ENCODE measurements around the gene ATXN1.

The ATXN1 gene

DNA sequence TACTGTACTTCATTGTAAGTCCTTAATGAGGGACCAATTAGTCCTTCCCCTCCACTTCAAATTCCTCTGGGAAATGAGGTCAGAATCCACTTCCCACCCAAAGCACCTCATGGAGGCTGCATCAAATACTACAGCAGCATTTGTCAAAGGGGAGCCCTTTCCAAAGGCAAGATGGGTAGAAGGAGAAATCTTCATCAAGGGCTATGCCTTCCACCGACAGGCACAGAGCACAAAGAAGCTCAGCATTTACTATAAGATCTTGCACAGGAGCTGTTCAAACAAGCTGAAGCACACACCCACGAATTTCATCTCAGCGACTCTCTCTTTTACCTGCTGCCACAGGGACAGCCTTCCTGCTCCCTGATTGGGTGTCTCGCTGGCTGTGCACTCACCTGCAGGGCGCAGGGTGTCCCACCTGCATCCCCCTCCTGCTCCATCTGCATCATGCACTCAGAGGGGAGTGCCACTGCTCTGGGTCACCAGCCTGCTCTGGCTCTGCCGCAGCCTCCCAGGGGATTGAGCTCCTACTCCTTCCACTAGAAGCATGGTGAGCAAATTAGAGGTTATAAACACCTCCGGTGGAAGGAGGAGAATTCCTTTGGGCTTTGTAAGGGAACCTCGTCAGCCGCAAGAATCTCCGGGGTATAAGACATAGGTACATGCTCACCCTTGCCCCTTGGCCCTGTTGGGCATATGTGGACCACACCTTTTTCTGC lies 164.5 kb downstream of the ATXN1 start:
- DNase-seq: no peak

DNA sequence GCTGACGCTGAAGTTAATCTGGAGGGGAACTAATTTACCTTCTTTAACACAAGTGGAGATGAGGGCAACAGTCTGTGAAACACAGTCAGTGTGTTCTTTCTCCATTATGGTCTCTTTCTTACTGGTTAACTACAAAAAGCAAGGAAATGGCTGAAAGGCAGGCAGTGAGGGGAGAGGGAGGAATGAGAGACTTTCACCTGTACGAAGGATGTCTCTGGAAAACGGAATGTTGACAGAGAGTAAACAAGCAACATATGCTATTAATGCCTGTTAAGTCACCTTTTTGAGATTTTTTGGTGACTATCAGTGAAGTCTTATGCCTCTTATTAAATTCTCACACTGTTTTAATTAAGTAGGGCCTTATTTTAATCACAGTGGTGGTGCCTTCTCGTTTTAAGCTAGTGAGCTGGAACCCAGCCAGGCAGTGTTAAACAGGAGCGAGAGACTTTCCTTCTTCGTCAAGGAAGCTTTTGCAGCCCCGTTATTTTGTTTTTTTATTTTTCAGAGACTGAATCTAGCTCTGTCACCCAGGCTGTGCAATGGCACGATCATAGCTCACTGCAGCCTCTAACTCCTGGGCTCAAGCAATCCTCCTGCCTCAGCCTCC lies 165.6 kb downstream of the ATXN1 start:
- DNase-seq: no peak

DNA sequence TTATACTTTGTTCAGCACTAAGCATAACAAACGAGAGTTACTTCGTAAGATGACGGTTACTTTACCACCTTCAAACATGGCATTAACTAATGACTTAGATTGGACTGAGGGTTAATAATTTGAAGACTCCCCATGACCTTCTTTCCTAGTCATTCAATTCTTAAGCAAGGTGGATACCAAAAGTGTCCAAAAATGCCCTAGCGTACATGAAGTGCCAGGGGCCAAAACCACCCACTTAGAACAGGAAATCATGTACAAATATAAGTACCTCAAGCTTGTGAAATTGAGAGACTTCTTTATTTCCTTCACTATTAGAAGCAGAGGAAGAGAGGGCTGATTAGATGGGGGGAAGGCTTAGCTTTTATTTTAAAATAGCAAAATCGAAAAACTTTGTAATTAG lies 166.4 kb downstream of the ATXN1 start:
- no peak for DNase-seq

DNA sequence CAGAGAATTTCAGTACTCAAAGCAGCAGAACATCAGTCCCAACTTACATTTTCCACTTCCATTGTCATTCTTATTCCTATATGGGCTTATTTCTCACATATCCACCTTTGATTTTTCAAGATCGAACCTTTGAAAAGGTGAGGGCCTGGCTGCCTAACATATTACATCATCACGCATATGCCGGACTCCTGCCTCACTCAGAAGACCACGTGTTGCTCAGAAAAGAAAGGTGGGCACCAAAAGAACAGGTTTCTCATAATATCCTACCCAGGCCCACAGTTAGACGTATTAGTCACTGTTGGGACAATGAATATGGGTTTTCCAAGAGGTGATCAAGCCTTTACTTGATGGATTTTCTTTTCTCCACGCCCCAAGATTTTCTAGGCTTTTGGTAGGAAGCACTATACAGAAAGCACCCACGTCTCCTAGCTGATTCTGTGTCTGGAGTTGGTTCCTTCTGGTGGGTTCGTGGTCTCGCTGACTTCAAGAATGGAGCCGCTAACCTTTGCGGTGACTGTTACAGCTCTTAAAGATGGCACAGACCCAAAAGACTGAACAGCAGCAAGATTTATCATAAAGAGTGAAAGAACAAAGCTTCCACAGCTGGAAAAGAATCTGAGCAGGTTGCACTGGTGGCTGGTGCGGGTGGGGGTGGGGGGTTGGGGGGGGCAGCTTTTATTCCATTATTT lies 168.9 kb downstream of the ATXN1 start:
- no peak for DNase-seq

DNA sequence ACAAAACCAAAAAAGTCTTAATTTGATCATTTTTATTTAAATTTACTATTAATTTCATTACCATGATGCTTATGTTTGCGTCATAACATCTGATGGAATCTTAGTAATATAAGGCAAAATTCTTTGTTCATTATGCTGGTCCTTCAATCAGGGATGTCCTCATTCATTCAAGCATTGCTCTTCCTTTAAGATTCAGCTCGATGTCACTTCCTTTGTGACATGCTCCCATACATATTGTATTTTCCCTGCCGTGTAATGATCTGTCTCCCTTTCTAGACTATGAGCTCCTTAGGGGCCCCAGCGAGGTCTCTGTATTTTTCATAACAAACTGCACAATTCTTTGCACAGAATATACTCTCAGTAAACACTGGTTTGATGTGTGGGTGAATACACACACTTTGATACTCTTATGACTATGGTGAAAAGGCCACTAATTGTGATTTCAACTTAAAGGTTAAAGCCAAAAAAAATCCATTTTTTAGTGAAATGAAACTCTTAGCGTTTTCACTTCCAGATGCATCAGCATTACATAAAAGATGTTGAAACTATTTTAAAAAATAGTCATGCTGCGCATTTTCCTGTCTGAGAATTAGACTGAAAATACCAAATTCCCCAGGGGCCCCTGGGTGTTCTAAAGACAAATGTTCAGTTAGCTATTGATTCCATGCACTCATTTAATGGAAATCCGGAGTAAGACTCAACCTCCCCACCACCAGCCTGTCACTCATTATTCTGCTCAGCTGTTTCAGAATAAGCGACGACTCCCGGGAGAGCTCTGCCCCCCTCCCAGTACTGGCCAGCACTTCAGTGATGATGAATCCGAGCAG lies 169.7 kb downstream of the ATXN1 start:
- DNase-seq: no peak

DNA sequence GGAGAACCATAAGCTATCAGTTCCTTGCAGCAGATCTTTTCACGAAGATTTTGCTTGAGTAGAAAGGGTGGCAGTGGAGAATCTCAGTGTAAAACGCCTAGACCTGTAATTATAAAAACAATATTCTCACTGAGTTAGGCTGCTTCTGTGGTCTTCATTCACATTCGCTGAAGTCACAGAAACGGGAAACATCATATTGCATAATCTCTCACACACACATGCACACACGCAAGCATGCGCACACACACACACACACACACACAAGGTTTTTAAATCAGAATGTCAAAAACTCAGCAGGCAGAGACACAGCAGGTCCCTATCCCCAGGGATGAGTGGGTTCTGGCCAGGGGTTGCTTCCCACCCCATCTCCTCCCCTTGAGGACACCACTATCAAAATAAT lies 175.5 kb downstream of the ATXN1 start:
- no peak for DNase-seq

DNA sequence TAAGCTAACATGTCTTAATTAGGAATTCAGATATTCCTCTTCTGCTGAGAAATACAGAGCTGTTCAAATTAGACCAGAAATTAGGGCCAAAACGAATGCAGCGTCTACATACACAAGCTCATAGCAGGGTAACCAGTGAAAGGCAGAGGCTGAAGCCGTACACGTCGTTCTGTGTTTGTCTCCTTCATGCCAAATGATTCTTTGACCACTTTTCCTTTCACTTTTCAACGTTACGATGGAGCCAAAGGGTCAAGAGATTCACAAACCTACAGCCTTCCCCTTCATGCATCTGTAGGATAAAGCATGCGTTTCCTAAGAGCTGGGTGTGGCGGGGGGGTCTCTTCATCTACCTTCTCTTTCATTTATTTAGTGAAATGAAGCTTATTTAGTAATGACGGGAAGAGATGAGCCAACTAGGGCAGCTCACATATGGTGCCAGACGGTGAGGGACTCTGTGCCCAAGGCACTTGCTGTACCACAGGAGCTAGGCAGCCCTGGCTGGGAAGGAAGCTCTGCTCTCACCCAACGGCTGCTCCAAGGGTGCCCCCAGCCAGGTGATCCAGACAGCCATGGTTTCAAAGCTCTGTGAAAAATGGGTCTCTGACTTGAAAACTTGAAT lies 178.0 kb downstream of the ATXN1 start:
- no peak for DNase-seq

DNA sequence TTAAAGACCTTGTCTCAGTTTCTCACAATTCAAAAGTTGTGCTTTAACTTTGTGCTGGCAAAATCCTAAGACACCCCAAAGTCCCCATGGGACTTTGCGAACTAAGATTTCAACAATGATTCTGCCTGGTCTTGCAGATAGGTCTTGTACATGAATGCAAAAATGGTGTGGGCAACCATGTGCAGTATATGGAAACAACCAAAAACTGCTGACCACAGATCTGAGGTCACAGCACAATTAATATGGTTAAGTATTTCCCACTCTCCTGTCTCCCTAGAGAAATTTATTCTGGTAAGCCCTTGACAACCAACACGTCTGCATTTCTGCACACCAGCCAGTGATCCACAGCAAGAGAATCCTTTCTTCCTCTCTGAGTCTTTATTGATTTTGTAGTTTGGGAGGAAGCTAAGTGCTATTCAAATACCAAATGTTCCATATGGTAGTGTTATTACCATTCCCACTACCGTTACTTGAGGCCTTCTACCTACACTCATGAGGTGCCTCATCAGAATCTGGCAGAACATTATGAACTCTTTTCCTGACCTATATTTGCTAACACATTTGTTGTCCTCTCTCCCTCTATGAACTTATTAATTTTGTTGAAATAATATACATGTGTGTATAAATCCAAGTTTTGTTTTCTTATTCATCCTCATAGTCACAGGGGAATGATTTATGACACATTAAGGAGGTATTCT lies 178.7 kb downstream of the ATXN1 start:
- no peak for DNase-seq

DNA sequence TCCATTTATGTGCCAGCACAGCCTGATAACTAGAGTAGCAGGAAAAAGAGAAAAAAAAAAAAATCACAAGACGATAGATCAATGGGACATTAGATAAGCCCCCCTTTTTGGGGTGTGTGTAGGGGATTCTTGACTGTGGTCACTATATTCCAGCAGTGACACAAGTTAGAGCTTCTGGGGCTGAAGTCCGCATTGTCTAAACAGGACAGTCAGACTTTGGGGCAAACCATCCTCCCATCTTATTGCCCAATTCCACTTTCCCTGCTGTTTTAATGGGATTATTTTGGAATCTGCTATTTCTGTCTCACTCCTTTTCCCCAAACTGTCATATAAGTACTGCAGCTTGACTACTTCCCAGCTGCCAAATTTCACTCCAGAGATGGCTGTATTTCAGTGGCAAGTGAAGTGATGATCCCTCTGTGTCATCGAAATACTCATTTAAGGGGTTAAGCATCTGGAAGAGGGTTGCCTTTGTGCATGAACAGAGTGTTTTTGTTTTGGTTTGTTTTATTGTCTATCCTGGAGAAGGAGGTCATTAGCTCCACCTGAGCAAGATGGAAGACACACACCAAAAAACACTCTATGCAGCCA lies 182.5 kb downstream of the ATXN1 start:
- DNase-seq: no peak

DNA sequence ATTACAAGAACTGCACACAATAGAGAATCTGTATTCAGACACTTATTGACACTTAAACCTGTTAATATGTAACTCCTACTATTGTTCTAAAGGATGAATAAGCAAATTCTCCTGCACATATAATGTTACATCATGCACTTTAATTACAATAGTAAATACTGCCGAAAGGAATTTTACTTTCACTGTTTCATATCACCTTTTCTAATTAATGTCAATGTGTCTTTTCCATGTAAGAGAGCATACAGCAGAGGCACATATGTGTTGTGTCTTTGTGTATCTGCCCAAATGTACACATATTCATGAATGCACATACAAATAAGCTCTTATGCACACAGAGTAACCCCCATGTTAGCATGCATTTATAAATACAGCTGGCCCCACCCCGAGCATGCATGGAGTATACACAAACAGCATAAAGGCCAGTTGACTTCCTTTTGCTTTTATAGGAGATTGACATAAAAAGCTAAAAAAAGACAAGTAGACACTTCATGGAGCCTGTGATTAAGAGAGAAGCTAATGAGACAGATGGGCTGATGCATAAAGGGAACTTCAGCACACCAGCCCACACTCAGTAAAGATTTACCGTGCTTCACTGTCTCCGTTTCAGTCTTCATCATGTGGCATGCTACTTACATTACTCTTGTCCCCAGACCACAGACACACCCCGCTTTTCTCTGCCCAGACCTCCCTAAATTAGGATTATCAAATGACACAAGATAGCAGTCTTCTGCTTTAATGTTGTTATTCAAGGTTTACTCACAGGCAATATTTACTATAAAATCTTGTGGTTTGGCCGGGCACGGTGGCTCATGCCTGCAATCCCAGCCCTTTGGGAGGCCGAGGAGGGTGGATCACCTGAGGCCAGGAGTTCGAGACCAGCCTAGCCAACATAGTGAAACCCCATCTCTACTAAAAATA lies 184.6 kb downstream of the ATXN1 start:
- DNase-seq: no peak

DNA sequence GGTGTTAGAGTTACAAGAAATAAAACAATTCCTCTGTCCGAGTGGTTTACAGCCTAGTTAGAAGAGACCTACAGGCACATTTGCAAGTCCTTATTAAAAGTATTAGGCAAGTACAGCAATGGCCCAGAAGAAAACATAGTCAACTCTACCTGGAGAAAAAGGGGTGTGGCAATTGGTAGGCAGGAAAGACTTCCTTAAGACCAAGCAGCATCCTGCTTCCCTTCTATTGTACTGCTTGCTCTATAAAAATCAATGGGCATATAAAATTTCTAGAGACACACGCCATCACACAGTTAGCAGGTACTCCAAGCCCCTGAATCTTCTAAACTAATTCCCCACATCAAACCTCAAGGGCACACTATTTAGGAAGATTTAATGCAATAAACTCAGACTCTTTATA lies 185.6 kb downstream of the ATXN1 start:
- no peak for DNase-seq

DNA sequence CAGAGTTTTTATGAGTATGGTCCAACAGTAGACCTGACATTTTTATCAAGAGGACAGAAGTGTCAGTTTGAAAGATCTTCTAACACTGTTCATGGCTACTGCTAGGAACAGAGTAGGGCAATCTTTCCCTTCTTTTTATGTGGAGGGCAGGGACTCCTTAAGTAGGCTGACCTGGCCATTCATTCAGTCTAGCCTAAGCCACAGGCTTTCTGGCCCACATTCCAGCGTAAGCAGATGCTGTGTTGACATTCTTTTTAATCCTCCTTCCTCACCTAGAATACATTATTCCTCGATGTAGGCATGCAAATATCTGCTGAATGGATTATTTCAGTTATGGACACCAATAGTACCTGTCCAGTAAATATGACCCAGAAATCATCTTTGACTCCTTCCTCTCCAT lies 188.3 kb downstream of the ATXN1 start:
- DNase-seq: no peak

DNA sequence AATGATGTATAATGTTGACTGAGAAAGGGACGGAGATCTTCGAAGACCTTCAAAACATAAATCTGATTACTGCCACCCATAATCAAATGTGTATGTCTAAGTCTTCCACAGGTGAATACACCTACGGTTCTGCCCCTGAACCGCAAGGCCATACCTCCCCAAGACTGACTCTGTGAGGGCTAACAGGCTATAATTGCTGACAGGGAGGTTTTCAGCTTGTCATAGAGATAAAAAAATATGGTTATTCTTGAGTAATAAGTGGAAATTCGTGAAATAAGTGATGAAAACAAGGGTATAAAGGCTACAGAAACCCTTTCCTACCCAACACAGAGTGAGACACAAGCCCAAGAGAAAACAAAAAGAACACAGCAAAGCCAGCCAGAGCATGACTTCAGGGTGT lies 188.9 kb downstream of the ATXN1 start:
- DNase-seq: no peak

DNA sequence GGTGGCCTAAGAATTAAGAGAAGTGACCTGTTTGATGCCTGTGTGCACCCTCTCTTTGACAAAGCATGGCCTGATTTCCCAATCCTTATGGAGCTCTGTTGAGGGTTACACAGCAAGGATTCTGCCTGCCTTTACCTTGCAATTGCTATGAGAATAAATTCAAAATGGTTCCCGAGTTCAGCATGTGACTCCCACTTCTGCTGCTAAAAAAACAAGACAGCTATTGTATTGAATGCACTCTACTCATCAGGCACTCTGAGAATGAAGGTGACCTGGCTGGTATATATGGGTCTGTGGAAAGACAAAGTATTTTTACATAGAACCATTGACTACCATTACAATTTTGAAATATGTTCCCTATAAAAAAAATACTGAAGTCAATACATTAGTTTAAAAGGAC lies 190.3 kb downstream of the ATXN1 start:
- DNase-seq: no peak

DNA sequence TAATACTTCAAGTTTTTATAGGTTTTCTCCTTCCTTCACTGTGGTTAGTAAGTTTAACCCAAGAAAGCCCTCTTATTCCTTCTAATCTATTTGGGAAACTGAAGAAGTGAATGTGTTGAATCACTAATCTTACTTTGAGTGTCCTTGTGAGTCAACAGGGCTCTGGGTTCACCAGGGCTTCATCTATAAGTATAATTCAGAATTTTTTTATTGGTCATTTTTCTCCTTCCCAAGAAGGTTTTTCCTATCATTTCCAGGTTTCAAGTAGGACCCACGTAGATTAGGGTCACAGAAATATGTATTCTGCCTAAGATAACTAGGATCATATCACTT lies 191.1 kb downstream of the ATXN1 start:
- DNase-seq: no peak

DNA sequence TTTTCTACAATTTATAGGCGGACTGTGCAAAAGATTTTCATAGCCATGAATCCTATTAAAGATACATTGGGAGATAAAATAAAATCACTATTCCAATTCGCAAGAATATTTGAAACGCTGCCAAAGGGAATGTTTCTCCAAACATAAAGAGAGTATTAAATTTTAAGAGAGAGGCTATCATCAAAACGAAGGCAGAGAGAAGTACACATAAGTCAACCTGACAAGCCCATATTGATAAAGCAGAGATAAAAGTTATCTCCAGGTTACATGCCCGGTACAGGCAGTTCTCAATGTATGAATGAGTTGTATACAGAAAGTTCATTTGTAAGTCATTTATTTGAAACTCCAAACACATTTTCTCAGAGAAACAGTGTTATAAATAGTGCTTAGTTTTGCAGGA lies 193.1 kb downstream of the ATXN1 start:
- DNase-seq: no peak

DNA sequence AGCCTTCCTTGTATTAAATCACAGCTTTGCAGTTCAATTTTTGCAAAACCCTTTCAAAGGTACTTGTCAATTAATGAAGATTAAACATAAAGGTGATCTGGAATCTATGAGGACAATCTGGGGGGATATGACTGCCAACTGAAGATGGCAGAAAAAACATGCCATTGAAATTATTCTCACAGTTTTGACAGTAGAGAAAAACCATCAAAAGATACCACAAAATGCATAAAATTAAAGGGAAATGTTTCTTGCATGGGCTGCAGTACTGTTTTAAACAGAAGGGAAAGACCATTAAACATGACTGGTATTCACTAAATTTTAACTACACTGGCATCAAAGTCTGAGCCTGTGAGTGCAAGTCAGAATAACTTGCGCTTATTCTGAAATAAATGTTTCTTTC lies 194.2 kb downstream of the ATXN1 start:
- no peak for DNase-seq

DNA sequence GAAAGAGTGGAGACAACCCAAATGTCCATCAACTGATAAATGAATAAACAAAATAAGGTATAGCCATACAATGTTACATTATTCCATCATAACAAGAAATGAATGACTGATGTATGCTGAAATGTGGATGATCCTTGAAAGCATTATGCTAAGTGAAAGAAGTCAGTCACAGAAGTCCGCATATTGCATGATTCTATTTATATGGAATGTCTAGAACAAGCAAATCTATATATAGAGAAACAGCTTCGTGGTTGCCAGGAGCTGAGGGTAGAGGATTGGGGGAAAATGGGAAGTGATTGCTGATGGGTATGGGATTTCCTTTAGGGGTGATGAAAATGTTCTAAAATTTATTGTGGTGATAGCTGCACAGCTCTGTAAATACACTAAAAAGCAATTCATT lies 196.8 kb downstream of the ATXN1 start:
- DNase-seq: no peak

DNA sequence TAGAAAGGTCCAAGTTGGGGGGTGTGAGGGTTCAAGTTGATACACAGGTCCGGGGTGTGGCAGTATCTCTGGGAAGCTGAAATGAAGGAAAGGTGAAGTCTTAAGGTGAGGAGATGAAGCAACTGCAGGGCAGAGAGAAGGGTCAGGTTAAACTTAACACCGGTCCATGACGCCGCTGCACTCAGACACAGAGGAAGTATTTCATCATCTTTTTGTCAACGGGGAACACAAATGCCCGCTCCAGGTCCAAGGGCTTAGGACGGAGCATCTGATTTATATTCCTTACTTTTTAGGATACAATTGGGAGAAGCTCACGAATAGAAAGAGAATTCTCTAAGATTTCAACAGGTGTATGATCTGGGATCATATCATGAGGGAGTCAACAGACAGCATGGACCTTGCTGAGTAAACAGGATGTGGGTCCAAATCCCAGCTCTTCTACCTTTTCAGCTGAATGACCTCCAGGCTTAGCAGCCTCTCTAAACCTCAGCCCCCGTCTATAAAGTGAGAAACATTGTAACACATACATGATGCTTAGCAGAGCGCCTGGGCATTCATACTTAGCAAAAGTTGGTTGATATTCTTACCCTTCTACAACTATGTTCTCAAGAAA lies 197.5 kb downstream of the ATXN1 start:
- no peak for DNase-seq

DNA sequence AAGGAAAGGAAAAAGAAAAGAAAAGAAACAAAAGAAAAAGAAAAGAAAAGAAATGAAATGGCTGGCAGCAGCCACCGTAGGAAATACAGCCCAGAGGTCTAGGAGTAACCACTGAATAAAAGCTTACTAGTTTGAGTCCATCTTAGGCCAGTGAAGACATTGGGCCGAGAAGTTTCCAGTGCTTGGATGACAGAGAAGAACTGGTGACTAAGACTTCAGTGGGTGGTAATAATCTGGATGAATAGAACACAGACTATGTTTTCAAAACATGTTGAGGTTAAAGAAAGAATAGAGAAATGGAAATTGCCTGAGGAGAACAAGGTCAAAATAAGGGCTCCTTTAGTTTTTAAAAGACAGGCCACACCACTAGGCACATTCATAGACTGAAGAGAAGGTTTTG lies 198.8 kb downstream of the ATXN1 start:
- DNase-seq: no peak

DNA sequence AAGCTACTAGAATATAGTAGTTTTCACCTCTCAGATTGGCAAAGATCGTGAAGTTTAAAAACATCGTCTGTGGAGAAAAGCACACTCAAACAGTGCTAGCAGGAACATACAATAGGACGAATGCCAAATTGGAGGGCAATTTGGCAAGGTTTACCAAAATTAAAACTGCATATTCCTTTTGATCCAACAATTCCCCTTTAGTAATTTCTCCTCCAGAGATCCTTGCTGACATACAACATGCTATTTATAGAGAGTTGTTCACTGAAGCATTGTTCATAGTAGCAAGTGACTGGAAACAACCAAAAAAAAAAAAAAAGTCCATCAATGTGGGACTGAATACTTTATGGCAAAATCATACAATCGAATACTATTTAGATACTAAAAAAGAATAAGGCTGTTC lies 202.2 kb downstream of the ATXN1 start:
- no peak for DNase-seq
